HG03175 (cell line): ENCODE results near the gene ME3.
A peak's percentile ranks its signal among the peaks of the same experiment; 100 is the strongest.

Source experiments
- ATAC-seq: cut with Tn5 transposase; IDR thresholded peaks from one replicate; pipeline ENCODE4 v1.9.1; 2021; ENCODE audit warnings: mild to moderate bottlenecking, moderate library complexity; ENCODE audit not compliant: unreplicated experiment

ME3 gene

DNA sequence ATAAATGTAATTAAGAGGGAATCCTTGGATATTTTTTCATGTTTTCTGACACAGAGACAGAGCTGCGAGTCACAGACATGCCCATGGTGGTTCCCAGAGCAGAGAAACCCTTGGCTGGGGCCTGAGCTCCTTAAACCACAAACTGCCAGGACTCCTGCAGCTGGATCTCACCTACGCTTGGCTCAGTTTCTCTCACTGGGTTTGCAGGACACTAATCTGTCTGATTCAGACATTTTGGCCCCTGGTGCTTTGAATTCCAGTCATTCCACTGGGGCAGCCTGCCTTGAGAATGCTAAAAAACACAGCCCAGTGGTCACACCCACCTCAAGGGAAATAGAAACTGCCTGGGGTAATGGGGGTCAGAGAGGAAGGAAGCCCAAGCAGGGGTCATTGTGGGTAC is 175.1 kb downstream of the ME3 start:
- no peak for ATAC-seq

DNA sequence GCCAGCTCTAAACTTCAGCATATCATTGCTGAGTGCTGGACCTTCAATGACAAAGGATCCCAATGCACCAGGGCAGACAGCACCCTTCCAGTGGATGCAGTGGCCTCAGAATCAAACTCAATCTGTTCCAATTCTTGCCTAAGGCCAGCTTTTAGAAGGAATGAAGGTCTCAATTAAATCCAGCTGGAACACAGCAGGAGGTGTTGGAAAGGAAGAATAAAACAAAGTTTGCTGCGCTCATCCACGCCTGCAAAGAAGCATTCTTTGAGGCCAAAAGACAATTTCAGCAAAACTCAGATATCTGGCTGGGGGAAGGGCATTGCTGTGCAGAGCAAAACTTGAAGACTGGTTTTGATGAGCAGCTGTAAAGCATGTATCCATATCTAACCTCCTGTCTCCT is 177.1 kb downstream of the ME3 start:
- ATAC-seq = no peak

DNA sequence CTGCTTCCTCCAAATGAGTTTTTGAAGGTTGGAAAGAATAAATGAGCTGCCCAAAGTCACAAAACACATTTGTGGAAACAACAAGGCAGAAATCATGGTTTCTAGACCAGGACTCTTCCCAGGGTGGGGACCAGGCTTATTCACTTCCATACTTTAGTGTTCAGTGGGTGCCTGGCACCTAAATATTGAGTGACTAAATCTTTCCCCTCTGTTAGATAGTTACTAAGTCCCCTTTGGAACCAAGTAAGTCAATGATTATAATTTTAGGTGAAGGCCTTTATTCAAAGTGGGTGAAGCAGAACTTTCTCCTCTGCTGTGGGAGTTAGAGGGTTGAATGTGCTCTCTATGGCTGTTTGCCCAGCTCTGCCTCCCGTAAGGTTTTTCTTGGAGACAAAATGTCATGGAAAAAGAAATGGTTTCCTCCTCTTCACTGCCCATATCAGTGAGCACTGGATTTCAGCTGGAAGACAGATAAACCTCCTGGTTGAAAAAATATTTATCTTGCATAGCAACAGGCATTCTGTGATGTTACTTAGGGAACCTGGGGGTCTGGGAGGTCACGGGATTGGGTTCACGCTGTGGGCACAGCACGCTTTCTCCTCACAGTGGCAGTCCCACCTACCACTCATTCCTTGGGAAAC is 179.9 kb downstream of the ME3 start:
- no peak for ATAC-seq

DNA sequence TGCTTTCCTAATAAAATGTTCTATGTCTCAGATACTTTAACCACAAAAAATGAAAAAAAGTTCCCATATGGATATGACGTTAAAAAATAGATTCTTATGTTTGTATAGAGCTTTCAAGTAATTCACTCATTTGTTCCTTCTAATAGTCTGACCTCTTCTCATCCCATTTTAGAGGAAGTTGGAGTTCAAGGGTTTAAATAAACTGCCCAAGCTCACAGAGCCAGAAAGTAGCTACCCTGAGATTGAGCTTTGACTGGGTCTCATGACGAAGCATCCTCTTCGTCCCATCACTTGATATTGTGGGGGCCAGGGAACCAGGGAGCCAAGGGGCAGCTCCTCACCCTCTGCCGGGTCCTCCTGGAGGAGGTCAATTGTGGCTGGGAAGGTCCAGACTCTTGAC is 181.4 kb downstream of the ME3 start:
- ATAC-seq = no peak

DNA sequence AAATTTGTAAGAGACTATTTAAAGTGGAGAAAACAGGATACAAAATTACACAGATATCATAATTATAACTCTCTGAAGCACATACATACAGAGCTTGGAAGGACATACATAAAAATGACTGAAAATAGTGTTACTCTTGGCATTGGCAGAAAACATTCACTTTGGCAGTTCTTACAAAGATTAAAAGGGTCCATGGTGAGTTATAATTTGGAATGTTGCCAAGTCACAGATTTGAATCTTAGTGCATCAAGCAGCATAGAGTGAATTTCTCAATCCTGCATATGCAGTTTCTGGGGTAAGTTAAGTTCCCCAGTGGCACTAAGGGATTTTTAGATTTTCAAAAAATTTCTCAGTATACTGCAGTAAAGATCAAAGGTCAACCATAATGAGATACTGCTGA is 181.8 kb downstream of the ME3 start:
- no peak for ATAC-seq

DNA sequence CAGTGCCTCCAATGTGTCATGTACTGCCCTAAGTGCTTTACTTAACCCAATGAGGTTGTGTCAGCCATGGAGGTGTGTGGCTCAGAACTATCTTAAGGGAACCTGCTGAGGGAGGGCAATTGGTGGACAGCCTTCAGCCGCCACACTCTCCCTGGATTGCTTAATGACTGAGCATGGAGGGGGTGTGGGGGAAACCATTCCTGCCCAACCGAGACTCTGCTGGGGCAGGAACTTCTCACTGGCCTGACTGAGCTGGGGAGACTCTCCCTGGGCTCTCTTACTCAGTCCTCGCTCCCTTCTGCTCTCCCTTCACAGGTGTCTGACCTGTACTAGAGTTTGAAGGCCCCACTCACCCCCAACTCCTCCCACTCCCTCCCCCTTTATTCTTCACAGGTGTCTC is 183.0 kb downstream of the ME3 start:
- no peak for ATAC-seq

DNA sequence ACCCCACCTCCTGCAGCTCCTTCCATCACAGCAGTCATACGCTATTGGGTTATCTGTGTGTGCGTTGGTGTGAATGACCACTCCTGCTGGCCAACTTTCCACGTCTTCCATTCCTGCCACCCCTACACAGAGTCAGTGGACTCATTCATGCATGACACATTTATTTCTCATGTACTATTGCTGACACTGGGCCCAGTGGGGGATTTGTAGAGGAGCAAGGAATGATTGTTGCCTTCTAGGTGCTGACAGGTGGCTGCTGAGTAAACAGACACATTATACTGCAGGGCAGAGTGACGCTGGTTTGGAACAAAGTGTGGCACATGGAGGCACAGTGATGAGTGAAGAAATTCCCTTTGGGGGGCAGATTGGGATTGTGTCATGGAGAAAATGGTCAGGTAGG is 183.9 kb downstream of the ME3 start:
- no peak for ATAC-seq

DNA sequence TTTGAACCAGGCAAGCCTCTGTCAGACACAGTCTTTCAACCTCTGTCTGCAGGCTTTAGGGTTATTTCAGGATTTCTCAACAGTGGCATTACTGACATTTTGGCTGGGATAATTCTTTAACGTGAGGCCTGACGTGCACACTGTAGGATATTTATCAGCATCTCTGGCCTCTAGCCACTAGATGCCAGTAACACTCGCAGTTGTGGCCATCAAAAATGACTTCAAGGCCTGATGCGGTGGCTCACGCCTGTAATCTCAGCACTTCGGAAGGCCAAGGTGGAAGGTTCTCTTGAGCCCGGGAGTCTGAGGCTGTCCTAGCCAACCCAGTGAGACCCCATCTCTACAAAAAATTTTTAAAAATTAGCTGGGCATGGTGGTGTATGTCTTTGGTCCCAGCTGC is 184.7 kb downstream of the ME3 start:
- no peak for ATAC-seq

DNA sequence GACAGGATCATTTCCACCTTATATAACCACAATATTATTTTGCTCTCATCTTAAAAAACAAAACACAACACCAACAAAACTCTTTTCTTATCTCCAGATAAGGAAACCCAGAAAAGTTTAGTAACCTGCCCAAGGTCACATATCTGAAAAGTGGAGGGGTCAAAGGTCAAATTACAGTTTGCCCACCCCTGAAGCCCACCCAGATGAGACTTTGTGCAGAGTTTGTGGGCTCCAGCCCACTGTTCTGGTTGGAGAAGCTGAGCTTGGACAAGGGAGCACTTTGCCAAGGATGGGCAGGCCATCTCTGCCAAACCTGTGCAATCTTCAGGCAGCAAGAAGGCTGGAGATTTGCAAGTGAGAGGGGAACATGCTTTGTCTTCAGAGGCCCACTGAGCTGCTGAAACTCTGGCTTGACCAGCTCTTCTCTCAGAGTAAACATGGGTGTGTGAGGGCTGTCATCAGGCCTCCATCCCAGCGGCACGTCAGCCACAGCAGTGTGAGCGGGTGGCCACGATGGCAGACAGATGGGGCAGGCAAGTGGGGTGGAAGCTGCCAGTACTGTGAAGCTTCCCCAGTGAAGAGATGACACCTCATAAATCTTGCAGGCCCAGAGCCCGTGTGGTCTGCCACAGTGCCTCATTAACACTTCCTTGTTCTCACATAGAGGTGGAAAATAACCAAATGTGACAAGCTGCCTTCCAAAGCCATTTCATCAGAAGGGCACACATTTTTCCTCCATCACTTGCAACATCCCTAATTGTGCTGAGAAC is 186.0 kb downstream of the ME3 start:
- peak; percentile 71 for ATAC-seq

DNA sequence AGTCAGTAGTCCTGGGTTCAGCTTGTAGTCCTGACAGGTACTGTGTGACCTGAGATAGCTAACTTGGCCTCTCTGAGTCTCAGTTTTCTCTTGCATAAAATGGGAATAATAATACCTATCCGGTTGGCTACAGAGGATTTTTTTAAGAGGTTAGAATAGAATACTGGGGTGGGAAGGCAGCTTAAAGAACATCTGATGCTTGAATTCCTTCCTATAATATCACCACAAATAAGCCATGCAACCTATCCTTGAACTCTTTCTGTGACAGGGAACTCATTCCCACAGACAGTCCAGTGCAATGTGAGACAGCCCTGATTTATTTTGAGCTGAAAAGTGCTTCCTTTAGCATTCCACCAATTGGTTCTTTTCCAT is 187.6 kb downstream of the ME3 start:
- no peak for ATAC-seq

DNA sequence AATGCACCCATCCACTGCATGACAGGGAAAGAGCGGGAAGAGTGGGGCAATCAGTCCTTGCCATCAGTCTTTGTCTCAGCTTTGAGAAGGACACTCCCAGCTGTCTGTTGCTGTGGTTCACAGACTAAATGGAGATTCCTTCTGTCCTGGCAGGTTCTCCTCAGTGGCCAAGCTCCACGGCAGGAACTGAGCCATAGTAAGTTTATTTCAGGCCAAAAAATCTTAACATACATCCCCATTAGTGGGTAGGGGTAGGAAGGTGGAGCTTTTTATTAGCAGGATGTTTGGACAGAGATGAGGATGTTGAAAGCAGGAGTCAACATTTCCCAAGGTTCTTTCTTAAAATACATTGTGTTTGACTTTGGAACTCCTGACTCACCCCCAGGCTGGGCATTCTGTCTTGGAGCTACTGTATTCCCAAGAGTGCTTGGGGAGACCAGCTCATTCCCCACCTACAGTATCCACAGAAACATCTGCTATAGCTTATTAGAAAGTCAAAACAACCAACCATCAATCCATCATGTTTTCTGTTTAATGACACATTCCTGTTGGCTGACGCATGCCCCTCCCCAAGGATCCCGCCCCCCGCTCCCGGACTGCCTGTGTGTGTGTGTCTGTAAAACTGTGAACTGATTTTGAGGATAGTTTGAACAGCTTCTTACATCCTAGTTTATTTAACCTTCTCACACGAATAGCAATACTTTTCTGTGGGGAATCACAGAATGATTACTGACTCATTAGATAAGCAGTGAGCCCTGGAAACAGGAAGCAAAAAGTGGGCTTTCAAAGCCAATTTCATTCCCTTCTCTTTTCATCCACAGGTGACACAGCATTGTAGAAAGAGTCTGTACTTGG is 188.2 kb downstream of the ME3 start:
- ATAC-seq = no peak

DNA sequence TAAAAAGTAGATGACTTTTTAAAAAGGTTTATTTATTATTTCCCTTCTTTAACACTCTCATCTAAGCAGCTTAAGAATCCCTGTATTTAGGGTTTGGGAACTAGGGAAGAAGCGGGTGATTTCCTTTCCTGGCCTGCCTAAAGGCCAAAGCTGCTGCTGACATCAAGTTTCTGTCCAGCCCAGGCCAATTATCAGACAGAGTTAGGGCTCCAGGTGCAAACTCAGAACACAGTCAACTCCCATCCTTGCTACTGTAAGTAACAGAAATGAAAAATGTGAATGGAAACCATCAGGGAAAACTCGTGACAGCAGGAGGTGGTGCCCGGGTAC is 188.8 kb downstream of the ME3 start:
- no peak for ATAC-seq

DNA sequence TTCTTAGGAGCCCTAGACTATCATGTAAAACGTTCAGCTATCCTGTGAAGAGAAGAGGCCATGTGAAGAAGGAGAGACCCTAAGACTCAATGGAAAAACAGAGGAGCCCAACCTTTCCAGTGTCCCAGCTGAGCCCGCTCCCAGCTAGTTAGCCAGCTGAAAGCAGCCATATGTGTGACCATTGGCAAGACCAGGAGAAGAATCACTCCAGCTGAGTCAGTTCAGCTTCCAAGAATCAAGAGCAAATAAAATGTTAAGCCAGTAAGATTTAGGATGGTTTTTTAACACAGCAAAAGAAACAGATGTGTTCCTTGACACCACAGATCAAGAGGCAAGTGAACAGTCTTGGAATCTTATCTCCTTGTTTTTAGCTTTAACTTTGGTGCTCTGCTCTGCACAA is 189.7 kb downstream of the ME3 start:
- no peak for ATAC-seq

DNA sequence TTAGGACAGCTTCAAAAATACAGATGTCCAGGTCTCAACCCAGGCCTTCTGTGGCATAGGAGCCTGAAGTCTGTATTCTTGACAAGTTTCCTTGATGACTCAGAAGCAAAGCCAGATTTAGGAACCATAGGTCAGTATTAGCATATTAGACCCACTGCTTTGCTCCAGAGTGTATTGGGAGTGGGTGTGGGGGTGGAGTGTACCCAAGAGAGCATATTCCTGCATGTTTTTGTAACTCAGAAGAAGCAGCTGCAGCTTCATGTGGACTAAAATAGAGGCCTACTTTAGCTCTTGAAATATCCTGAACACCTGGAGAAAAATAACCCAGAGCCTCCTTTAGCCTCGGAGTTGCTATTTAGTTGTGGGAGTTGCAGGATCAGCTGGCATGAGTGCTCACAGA is 191.0 kb downstream of the ME3 start:
- no peak for ATAC-seq

DNA sequence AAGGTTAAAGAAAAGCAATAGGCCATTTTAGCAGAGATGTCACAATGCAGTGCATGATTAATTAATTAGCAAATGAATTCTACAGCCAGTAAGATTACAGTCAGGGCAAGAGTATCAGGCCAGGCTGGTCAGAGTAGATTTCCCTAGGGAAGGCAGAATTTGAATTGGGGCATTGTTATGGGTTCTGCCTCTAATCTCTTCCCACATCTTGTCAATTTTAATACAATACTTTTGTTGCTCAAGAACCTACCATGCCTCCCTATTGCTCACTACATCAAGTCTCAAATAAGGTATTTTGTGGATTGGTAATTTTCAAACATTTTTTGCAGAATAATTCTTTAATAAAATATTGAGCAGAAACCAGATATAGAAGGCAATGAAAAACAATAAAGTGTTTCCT is 194.1 kb downstream of the ME3 start:
- ATAC-seq = no peak

DNA sequence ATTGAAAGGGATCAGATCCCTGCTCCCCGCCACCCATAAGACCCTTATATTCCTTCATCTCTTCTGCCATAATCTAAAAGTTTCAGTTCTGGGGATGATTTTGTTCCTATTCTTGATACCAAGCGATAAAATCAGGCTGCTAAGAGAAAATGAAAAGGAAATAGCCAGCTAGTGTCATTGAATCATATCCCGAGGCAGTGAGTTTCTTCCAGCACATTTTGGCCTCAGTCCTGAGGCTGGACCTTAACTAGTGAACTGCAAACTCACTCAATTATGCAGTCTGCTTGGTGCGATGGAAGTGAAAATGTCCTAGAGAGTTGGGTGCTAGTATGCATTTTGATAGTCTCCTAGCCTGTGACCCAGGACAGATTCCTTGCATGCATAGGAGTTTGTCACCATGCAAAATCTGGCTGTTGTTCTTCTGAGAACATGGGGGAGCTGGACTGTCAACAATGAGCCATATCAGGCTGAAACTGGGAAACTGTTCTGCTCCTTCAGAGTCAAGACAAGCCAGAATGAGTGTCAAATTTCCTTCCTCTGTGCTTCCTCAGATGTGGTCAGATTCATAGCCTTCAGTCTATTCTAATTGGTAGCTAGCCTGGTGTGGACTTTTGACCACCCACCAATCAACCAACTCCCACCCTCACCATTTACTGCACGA is 194.8 kb downstream of the ME3 start:
- ATAC-seq = no peak

DNA sequence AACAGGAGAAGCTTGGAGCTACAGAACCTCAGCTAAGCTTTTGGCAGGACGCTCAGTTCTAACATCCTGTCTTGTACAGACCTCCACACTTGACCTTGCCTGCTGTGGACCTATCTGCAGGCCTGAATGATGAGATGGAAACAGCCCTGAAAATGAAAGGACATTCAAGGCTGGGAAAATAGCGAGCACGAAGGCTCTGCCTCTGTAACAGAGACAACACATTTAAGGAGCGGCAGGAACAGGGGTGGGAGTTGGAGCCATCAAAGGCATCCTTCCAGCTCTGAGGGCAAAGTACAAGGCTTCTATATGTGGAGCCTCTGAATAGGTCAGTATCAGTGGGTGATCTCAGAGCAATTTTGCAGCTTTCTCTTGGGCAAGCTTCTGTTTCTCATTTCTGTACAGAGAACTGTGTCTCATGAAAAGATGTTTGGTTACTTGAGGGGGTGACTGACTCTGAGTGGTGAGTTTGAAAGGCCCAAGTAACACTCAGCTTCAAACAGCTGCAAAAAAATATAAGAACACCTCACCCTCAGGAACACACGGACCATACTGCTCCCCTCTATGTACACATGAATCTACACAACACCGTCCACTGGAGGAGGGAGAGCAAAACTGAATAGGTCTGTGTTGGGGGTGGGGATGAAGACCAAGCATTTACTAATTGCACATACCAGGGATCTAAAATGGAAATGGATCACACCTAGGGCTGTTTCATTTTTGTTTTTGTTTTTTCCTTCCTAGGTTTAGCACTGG is 196.1 kb downstream of the ME3 start:
- ATAC-seq = no peak

DNA sequence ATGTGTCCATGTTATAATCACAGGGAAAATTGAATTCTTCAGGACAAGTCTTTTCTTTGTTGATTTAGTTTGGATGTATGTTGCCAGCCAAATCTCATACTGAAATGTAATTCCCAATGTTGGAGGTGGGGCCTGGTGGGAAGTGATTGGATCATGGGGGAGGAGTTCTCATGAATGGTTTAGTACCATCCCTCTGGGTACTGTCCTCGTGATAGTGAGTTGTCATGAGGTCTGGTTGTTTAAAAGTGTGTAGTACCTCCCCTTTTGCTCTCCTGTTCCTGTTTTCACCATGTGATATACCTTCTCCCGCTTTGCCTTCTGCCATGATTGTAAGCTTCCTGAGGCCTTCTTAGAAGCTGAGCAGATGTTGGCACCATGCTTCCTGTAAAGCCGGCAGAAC is 197.4 kb downstream of the ME3 start:
- ATAC-seq = no peak

DNA sequence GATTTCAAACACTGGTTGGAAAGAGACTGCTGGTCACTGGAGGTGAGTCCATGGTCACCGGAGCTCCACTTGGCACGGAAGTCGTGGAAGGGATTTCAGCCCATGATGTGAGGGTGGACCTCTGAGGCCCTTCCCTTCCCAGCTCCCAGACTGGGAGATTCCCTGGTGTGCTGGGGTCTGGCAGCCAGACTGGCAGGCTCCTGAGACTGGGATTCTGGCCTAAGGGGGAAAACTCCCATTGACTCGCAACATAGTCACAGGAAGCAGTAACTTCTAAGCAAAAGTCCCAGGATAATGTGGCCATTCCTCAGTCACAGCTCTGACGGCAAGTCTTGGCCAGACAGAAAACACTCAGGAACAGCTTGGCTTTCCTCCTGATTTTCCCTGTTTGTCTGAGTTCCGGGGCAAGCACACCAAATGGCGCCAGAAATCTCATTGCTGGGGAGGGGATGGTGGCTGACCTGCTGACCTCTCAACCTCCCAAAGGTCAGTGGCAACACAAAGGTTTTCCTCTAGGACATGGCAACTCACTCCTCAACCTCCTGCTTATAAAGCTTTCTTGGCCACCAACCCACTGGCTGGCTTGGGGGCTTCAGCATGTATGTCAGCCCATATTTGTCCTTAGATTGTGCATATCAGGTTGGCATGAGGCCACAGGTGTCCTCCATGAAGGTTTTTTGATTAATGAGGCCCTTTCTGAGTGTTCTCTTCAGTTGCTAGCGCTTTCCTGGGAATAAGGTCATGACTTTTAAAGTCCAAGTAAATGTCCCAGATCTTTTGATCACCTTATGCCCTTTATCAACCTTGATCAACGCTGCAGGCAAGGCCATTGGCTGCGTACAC is 198.2 kb downstream of the ME3 start:
- ATAC-seq = no peak
